A172 (cell line): ENCODE results near the gene TBC1D7. TPM values are rescaled to one million over a fixed set of nuclear protein-coding genes. Genes with fewer than 3 reads are reported as not detected.

ENCODE experiments used
- DNase-seq: peaks from one replicate; pipeline ENCODE4 v3.0.0-alpha.2; 2015; ENCODE audit warnings: low spot score
- total RNA-seq: library from RNA; depleted of rRNA; stranded (reverse); fragments of >200 nt; shearing (Covaris generic); gene quantifications from 2 replicates; pipeline ENCODE4 v1.2.3, GENCODE V29; 2014

The TBC1D7 gene
- total RNA-seq, 1 experiment from 2014 or later: 52.5 TPM

- DNase-seq: no peak
Observed at GRCh38 chr6:13319891-13320564, 8.3 kb downstream of the TBC1D7 start.

- no peak for DNase-seq
Observed at GRCh38 chr6:13318821-13319220, 9.5 kb downstream of the TBC1D7 start.

- no peak for DNase-seq
Observed at GRCh38 chr6:13315896-13316295, 12.4 kb downstream of the TBC1D7 start.

GRCh38 chr6:13314806-13315205, 13.5 kb downstream of the TBC1D7 start:
- DNase-seq: no peak

GRCh38 chr6:13311155-13311554, 17.2 kb downstream of the TBC1D7 start:
- DNase-seq: no peak

- DNase-seq: no peak
Observed at GRCh38 chr6:13308332-13308731, 20.0 kb downstream of the TBC1D7 start.

GRCh38 chr6:13307508-13307995, 20.8 kb downstream of the TBC1D7 start:
- DNase-seq: peak; percentile 20

GRCh38 chr6:13305791-13306190, 22.5 kb downstream of the TBC1D7 start:
- DNase-seq: no peak

GRCh38 chr6:13305288-13305687, 23.0 kb downstream of the TBC1D7 start:
- DNase-seq: no peak

GRCh38 chr6:13304580-13305260, 23.6 kb downstream of the TBC1D7 start:
- no peak for DNase-seq

- no peak for DNase-seq
Observed at GRCh38 chr6:13304101-13304500, 24.2 kb downstream of the TBC1D7 start.

GRCh38 chr6:13303668-13304017, 24.7 kb downstream of the TBC1D7 start:
- DNase-seq: peak; percentile 59

- peak; percentile 94 for DNase-seq
Observed at GRCh38 chr6:13302751-13303667, 25.3 kb downstream of the TBC1D7 start.

GRCh38 chr6:13302291-13302690, 26.0 kb downstream of the TBC1D7 start:
- no peak for DNase-seq

GRCh38 chr6:13300643-13301590, 27.4 kb downstream of the TBC1D7 start:
- DNase-seq: no peak

- no peak for DNase-seq
Observed at GRCh38 chr6:13299918-13300317, 28.4 kb downstream of the TBC1D7 start.

GRCh38 chr6:13299403-13299821, 28.9 kb downstream of the TBC1D7 start:
- DNase-seq: no peak

- no peak for DNase-seq
Observed at GRCh38 chr6:13298446-13298845, 29.9 kb downstream of the TBC1D7 start.

- DNase-seq: no peak
Observed at GRCh38 chr6:13297391-13297790, 30.9 kb downstream of the TBC1D7 start.

- no peak for DNase-seq
Observed at GRCh38 chr6:13296536-13296997, 31.8 kb downstream of the TBC1D7 start.

- no peak for DNase-seq
Observed at GRCh38 chr6:13295576-13295975, 32.8 kb downstream of the TBC1D7 start.
